ENCODE results near the gene PTPRT.

The PTPRT gene

DNA sequence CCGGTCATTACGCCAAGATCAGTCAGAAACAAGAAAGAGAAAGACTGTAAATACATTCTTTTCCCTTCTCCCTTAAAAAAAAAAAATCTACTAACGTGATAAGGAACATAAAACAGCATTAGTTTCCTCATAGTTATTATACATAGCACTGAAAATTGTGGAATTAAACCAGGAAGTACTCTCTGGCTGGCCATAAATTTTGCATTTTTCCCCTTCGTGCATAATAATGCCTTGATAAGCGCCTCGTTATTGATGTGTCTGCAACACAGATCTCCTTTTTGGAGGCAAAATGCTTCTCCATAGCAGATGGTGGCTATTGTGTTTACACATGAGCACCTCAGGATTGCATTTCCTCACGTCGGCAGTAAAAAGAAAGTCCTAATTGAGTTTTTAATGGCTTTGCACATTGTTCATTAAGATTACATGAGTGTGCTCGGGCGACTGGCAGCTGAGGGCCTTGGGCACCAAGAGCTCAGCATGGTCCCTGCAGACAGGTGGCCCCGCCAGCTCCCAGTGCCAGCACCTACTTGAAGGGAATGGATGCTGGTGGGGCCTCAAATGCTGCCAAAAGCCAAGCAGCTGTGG is 394.5 kb downstream of the PTPRT start:
- DNase-seq (ENCODE audit: low read depth) = no peak

DNA sequence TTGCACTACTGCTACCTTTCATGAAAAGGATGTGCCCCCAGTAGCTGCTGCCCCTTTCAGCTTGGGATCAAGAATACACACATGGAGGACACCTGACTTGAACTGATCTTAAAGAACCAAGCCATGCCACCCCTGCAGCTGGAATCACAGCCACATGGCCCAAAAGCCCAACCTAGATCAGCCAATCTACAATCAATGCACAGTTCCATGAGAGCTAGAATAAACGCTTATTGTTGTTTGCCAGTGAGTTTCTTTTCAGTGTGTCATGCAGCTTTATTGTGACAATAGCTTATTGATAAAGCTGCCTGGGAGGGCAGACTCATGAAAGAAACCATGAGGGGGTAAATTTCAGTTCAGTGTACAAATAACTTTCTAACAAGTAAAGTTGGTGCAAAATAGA is 397.7 kb downstream of the PTPRT start:
- DNase-seq (ENCODE audit: low read depth) = no peak

DNA sequence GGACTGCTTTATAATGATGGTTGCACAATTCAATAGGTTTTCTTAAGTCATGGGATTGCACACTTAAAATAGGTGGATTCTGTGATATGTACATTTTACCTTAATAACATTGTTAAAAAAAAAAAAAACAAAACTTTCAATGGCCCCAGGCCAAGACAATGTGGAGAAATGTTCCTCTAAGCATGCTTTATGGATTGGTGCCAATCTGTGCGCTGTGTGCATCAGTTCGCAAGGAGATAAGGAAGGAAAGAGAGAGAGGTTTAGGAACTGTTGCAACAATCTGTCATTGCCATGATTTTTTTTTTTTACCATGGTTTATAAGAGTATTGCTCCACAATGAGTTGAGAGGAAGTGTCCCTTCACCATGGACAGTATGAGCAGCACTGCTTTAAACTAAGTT is 399.6 kb downstream of the PTPRT start:
- no peak for DNase-seq (ENCODE audit: low read depth)

DNA sequence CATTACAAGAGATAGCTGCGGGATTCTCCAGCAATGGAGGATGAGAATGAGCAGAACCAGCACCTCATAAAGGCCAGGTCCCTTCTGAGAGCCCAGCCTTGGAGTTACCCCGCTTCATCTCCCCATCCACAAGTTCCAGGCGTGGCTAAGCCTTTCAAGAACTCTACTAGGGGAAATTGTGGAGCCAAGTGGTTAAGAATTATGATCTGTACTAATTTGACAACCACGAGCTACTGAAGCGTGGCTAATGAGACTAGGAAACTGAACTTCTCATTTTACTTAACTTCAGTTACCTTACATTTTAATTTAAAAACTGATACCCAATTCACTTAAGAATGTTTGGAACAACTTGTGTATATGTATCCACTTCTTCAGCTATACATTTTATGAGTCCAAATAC is 401.0 kb downstream of the PTPRT start:
- DNase-seq (ENCODE audit: low read depth) = no peak

DNA sequence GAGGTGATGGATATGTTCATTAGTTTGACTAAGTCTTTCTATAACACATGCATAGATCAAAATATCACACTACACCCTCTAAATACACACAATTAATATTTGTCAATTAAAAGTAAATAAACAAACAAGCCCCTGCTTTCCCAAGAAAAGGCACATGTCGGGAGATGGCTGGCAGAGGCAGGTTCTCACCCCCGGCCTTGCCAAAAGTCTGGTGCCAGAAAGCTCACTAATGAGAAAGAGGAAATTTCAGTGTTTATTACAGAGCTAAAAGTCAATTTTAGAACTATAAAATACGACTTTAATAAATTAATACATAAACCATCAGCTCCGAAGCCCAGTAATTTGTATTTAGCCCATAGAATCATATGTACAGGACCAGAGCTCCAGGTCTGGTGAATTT is 404.7 kb downstream of the PTPRT start:
- DNase-seq (ENCODE audit: low read depth) = no peak

DNA sequence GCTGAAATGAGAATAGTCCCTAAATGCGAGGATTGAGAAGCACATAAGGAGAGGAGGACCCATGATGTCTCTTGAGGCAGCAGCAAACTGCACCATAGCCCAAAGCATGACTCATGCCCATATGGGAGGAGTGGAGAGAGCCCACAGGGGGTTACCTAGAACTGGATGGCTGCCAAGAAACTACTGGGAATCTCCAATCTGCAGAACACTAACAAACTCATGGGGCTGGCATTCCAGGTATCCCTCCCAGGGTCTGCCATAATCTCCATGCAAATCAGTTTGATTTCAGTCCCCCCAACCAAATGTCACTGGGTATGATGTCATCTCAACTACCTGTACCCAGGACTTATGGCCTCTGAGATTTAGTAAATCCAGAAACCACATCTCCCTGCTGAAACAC is 410.5 kb downstream of the PTPRT start:
- DNase-seq (ENCODE audit: low read depth) = no peak

DNA sequence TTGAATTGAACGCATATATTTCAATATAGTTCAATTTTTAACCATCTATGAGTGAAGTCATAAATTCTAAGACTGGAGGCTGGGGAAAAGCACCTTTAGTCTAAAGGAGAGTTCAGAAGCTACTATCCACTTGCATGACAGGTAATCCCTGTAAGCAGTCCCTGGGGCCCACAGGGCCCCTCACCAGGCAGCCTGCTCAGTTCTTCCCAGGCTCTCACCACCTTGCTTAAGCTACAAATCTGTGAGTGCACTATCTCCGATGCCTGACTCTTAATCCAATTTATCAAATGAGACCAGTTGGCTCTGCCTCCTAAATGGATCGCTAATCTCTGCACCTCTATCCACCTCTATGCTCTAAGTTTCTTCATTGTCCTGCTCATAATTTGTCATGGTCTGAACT is 413.8 kb downstream of the PTPRT start:
- no peak for DNase-seq (ENCODE audit: low read depth)

DNA sequence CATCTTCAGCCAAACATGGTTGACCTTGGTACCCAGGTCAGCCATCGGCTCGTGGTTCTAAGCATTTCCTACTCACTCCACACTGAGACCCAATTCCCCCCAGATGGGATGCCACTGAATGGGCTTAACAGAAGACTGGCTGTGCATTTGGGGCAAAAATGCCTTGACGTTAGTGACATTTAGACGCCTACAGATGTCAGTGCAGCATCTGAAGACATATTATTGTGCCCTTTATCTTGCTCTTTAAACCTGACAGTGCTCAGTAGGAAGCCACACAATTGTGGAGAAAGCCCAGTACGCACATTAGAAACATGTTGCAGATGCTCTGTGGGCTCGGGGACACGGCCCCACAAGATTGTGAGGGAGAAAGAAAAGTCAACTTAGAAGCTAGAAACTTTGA is 414.7 kb downstream of the PTPRT start:
- DNase-seq (ENCODE audit: low read depth) = no peak

DNA sequence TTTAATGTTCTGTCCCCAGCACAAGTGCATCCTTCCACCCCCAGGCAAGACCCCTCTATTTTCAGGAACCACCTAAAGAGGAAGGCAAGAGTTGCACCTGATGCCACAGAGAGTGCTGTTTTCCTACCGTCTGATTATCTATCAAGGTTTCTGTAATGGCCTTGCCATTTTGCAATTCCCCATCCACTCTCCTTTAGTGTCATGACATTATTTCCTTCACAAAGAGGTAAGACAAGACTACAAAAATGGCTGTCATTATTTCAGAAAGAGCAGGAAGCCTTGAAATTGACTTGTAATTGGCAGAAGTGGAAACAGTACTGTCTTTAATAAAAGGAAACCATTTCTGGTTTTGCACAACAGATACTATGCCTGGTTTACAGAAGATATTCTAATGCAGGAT is 426.7 kb downstream of the PTPRT start:
- no peak for DNase-seq (ENCODE audit: low read depth)

DNA sequence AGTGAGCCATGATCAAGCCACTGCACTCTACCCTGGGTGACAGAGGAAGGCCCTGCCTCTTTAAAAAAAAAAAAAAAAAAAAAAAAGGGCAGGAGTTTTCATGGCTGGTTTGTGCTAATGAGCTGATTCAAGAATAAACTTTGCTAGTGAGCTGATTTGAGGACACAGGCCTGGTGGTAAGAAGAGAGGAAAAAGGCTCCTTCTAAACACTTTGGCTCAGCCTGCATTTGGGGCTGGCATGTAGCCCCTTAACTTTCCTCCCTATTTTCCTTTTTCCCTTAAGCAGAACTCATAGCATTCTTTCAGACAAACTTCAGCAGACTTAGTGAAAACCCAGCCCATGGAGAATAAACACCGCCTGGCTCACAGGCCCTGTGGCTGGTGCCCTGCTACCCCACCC is 432.7 kb downstream of the PTPRT start:
- DNase-seq (ENCODE audit: low read depth) = no peak

DNA sequence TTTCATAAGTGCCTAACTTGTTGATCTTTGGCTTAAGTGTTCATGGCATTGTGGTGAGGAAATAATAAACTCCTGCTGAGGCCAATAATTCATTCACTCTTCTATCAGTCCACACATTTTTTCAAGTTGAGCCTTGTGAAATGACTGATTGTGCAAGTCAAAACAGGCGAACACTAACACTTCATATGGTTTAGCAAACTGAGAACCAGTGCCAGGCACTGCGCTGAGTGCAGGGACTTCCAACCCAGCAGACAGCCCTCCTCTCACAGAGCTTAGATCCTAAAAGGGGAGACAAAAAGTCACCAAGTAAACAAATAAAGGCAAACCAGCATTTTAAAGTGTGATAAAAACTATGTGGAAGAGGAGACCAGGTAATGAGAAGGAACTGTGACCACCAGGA is 435.0 kb downstream of the PTPRT start:
- no peak for DNase-seq (ENCODE audit: low read depth)

DNA sequence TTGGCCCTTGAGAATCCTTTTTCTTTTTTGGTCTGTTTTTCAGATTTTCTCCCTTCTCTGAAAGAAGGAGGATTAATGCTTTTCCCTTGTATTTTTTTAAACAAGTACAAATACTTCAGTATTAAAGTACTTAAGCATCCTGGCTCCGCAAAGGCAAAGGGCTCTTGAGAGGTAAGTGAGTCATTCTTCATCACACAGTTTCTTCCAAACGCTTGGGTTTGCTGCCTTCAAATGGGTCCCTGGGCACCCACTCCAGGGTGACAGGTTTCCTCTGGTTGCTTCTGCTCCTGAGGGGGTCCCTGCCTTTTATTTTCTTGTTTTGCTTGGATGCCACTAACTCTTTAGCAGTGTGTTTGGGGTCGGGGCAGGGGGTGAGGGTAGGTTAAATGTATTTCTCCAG is 437.1 kb downstream of the PTPRT start:
- DNase-seq (ENCODE audit: low read depth) = no peak

DNA sequence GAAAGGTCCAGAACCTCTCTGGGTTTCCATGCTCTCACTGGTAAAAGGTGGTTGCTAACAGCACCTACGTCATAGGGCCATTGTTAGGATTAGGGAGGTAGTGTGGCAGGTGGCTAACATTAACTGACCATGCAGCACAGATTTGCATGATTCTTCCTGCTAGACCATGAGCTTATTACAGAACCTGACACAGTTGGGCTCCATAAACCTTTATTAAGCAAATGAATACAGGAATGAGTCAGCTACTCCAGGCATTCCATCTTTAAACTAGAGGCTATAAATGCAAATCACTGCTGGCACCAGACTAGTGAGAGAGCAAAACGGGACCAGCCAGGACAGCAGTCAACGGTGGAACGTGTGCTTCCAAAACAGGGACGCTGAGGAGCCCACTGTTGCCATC is 440.1 kb downstream of the PTPRT start:
- no peak for DNase-seq (ENCODE audit: low read depth)

DNA sequence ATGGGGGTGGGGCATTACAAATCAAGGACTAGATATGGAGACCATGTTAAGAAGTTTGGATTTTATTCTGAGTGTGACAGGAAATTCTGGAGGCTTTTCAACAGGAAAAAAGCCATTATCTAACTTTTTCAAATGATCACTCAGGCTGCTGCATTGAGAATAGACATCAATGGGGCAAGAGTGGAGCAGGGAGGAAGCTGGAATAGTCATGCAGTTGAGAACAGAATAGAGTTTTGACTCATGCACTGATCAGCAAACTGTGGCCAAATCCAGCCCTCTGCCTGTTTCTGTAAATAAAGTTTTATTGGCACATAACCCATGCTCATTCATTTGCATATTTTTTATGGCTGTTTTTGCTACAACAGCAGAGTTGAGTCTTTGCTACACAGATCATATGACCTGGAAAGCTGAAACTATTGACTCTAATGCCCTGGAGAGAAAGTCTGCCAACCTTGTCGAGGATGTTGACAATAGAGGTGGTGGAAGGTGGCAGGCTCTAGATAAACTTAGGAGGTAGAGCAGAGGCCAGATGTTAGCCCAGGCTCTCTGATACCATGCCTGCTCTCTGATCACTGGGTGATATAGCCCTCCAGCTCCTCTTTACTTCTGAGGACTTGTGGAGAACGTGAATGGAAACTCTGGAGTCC is 441.8 kb downstream of the PTPRT start:
- no peak for DNase-seq (ENCODE audit: low read depth)

DNA sequence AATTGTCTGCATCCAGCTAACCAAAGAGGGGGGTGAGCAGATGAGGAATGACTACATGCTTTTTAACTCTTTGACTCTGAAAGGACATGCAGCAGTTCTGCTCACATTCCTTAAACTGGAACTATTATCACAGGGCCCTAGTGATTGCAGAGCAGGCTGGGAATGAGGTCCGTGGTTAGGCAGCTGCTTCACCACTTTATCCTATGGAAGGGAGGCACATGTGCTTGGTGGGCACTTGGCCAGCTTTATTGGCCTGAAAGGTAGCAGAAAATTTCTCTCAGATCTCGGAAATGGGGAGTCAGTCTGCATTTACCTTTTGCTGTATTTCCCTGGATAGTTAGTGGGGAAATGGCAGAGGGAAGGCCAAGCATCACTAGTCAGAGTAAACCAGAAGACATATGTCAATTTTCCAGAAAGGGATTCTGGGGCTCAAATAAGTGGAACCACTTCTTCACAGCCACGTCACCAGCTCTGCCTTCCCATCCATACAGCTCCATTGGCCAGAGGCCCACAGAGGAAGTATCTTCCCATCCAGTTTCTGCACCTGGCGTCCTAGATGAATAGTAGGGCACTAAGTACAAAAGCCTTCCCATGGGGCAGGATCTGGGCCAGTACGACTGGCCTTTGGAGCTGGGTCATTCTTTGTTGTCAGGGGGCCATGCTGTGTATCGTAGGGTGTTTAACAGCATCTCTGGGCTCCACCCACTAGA is 444.8 kb downstream of the PTPRT start:
- no peak for DNase-seq (ENCODE audit: low read depth)

DNA sequence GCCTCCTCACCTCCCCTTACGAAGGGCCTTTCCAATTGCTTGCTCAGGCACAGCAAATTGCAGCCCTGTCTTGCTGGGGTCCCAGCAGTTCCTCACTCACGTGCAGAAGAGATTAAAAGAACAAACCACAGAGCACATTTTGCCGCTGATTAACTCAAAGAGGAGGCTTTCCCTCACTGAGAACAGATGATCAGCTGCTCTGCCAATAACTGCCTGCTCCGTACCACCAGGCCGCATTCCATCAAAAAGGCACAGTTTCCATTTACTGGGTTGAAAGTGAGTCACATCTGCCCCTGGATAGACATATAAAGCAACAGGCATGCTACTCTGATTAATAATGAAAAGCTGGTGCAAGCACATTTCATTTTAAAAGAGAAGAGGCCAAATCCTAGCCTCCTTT is 446.8 kb downstream of the PTPRT start:
- DNase-seq (ENCODE audit: low read depth) = no peak

DNA sequence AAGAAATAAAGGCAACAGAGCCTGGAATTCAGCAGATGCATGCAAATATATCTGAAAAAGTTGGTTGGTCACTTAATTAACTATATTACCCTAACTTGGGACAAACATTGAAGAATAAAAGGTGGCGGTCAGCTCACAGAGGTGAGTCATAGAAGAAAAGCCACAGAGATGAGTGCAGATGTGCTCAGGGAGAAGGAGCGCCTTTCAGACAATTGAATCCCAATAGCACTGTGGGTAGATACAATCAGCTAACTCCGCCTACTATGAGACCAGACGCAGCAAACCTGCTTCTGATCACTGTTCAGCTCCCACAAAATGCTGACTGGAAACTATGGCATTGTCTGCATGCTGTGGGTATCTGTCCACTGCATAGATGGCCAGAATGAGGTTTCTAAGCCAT is 447.8 kb downstream of the PTPRT start:
- DNase-seq (ENCODE audit: low read depth) = no peak

DNA sequence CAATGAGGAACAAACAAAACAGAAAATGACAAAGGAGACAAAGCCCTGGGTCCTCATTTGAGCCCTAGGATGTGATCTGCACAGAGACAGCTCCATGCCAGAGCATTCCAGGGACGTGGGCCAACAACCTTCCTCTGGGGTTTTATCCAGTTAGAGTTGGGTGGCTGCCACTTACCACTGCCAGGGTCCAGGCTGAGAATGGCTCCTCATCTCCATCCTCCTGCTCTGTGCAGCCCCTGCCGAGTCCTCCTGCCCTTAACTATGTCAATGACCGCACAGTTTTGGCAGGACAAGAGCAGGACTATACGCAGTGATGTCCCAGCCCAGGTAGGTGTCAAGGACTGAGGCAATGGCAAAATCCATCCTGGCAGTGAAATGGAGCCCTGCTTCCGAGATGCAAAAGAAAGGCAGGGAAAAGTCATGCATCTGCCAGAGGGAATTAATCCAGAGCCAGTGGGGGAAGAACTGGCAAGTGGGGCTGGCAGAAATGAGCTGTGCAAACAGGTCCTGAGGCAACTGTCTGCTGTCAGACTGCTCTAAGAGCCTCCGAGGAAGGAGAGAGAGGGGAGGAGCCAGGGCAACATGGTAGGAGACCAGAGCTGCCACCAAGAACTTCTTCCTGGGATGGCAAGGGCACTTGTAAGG is 449.4 kb downstream of the PTPRT start:
- DNase-seq (ENCODE audit: low read depth) = no peak

DNA sequence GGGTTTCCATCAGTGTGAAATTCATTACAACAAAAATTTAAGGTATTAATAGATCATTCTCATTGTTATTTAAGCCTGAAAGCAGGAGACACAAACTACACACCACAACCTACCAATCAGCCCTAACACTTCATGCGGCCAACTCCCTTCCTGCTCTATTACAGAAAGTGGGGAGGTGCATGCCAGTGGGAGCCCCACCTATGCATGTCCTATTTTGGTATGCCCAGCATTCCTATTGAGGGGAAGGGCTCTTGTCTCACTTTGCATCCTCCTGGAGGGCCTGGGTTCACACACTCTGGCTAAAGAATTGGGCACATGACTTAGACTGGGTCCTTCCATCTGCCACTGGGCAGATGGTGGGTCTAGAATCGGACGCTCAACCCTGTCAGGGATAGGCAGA is 450.0 kb downstream of the PTPRT start:
- DNase-seq (ENCODE audit: low read depth) = no peak

DNA sequence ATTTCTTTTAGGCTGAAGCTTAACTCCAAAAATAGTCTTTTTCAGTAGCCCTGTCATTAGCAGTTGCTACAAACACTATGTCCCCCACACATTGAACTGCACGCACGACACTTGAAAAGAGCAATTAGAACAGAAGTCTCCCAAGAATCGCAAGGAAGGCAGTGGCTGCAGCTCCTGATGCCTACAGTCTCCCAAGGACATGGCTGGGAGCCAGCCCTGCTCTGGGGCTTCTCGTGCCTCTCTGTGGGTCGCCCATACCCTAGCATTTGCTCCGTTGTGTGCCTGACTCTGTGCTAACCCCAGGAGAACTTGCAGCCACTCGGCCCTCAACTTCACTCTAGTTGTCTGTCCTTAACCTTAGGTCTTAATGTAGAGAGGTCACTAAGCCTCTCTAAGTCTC is 454.2 kb downstream of the PTPRT start:
- no peak for DNase-seq (ENCODE audit: low read depth)

DNA sequence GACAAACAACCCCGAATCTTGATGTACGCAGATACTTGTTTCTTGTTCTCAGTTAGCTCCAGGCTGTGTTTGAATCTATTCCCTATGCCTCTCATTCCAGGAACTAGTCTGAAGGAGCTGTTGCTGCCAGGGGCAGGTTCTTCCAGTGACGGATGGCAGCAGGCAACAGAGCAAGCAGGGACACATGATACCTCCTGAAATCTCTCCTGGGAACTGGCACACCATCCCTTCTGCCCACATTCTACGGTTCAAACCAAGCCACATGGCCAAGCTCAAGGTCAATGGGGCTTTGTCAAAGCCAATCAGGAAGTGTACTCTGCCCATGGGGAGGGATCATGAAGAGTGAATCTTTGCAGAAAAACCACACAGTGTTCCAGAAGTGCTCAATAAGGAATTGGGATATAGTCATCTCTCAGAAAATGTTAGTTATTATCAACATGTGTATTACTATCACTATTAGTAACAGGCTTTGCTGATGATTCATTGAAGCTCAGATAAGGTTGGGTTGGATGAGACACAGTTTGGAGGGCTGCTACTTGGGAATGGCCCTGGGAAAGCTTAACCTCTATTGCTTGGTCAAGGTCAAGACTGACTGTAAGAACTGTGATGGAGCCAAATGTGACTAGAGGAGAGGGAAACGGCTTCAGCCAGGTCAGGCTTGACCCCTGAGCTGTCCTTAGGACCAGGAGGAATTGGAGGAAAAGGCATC is 454.9 kb downstream of the PTPRT start:
- no peak for DNase-seq (ENCODE audit: low read depth)

DNA sequence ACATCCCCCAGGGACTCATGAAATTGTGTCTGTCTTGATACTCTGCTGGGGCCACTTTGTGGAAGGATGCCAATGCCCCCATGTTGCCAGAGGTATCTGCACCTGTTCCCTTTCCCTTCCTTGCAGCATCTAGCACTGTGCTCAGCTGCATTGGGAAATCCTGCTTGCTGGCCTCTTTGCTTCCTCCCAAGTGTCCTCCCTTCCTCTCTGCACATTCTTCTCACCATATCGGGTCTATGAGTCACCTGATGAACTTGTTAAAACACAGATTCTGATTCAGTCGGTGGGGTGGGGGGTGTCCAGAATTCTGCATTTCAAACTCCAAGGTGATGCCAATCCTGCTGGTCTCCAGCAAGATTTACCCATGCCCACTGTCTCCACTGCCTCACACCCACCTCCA is 467.8 kb downstream of the PTPRT start:
- DNase-seq (ENCODE audit: low read depth) = no peak
